Stomach smooth muscle (tissue), 2 donors: Measurements from ENCODE around the gene SF3B2.

Experiments
- H3K27ac ChIP-seq: one replicate; pipeline ENCODE4 v1.7.0; 2013; ENCODE audit warnings: mild to moderate bottlenecking, low read length, inconsistent platforms
- H3K27me3 ChIP-seq, 2 donors: one replicate each; pipeline ENCODE4 v1.7.0; 2013; ENCODE audit warnings: low read length in 2 of 2; ENCODE audit not compliant: insufficient read depth in 2 of 2, control insufficient read depth in 1 of 2
- H3K36me3 ChIP-seq, 2 donors: one replicate each; pipeline ENCODE4 v1.7.0; 2013; ENCODE audit warnings: low read length in 2 of 2; ENCODE audit not compliant: control insufficient read depth in 2 of 2, insufficient read depth in 2 of 2
- H3K4me1 ChIP-seq: one replicate; pipeline ENCODE4 v1.7.0; 2013; ENCODE audit warnings: low read length; ENCODE audit not compliant: control insufficient read depth, insufficient read depth
- H3K4me3 ChIP-seq, 2 donors: one replicate each; pipeline ENCODE4 v1.7.0; 2013; ENCODE audit warnings: low read length in 2 of 2
- H3K9ac ChIP-seq, 2 donors: one replicate each; pipeline ENCODE4 v1.7.0; 2013; ENCODE audit warnings: low read length in 2 of 2, mild to moderate bottlenecking in 1 of 2
- H3K9me3 ChIP-seq, 2 donors: one replicate each; pipeline ENCODE4 v1.7.0; 2013; ENCODE audit warnings: low read length in 2 of 2; ENCODE audit not compliant: control insufficient read depth in 2 of 2
- donor health status: healthy.
- donor health status: Pancreatic carcinoma.

SF3B2 gene

DNA sequence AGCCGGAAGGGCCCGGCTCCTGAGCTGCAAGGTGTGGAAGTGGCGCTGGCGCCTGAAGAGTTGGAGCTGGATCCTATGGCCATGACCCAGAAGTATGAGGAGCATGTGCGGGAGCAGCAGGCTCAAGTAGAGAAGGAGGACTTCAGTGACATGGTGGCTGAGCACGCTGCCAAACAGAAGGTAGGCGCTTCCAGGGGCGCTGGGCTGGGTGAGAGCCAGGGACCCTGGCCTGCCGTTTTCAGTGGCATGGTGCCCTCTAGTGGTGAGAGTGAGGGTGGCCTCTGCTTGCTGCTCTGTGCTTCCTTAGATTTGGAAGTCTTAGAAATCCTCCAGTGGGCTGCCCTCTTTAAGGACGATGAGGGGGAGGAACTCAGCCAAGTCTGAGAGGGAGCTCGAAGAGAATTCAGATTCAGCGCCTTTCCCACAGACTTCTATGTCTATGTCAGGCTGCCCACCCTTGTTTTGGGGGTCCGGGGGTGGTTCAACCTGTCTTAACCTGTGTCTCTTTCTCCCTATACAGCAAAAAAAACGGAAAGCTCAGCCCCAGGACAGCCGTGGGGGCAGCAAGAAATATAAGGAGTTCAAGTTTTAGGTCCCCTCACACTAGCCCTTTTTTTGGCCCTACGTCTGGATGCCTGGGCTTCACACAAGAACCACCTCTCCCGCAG is 16.1 kb downstream of the SF3B2 start:
- Histone ChIP-seq H3K36me3 (peaks cover 30 to 33% of the 10 kb centered on the region in 2 donors), H3K27ac (peak overlapping the region; percentile 77), H3K4me3 (no peak overlapping the region), H3K27me3 (no peaks in the 10 kb centered on the region), H3K4me1 (peaks cover 27% of the 10 kb centered on the region), H3K9ac (peak overlapping the region; percentile 47 to 71), H3K9me3 (no peaks in the 10 kb centered on the region)

DNA sequence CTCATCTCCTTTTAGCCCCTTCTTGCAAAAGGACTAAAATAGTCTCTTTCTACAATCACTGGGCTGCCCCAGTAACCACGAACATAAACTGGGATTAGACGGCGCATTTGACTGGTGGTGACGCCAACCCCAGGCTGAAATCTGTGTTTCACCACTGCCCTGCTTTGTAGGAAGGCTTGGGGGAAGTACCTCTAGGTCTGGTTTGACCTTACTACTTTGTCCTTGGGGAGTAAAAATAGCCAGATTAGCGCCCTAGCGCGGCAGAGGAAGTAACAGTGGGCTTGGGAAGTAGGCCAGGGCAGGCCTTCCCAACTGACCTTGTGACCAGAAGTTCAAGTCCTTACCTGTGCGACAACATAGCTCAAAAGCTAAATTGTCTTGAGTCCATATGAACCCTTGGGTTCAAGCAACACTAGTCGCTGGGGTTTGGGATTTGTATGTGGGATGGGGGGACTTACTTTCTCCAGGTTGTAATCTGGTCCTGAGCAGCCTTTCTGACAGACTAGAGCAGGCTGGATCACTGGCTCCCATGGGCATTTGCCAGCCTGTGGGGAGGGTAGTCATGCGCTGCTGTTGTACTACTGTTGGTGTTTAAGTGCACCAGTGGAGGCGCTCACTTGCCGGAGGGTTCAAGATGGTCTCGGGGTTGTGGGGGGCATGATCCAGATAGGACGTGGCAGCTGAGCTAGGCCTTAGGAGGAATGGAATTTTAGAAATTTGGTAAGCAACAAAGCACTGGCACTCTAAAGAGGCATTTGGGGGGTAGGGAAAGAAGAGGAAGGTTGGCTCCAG is 17.0 kb downstream of the SF3B2 start:
- Histone ChIP-seq H3K9me3 (no peaks in the 10 kb centered on the region), H3K9ac (peak overlapping the region; percentile 58 to 71), H3K4me3 (peak overlapping the region; percentile 33 to 81), H3K4me1 (peaks cover 27% of the 10 kb centered on the region), H3K27ac (peak overlapping the region; percentile 77), H3K27me3 (no peaks in the 10 kb centered on the region), H3K36me3 (peaks cover 21 to 24% of the 10 kb centered on the region in 2 donors)

DNA sequence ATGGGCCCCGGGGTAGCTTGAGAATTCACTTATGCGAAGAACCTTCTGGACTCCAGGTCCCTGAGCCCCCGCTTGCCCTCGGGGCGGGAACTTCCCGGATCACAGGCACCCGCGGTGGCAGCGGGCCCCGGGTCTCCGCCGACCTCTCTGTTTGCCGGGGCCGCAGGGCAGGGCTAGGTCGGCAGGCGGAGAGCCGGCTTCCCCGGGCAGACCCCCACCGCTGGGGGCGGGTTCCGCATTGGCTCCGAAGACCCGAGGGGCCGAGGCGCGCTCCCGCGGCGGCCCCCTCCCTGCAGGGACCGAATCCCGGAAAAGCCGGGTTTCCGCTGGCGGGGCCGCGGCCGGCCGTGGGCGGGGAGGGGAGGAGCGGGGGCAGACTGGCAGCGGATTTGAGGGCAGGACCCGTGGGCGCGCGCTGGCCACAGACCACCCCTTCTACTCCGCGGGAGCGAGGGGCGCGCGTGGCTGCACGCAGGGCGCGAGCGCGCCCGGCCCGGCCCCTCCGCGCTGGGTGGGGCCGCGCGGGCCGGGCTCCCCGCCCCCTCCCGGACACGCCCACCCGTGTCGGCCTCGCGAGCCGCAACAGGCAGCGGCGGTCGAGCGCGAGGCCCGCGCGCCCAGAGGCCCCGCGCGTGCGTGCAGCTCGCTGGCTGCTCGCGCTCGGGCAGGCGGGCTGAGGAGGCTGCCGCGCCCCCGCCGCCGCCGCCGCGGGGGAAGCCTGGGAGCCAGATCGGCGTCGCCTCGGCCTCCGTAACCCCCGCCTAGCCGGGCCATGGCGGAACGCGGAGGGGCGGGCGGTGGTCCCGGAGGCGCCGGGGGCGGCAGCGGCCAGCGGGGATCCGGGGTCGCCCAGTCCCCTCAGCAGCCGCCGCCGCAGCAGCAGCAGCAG is 17.8 kb downstream of the SF3B2 start, which contains the start of gene PACS1:
Gene PACS1 (plus strand): TSS at position 558 of the 889 bp plus-strand sequence. CDS start 215 bp downstream, at position 773.
- Histone ChIP-seq H3K36me3 (peaks cover 21 to 24% of the 10 kb centered on the region in 2 donors), H3K27me3 (no peaks in the 10 kb centered on the region)

DNA sequence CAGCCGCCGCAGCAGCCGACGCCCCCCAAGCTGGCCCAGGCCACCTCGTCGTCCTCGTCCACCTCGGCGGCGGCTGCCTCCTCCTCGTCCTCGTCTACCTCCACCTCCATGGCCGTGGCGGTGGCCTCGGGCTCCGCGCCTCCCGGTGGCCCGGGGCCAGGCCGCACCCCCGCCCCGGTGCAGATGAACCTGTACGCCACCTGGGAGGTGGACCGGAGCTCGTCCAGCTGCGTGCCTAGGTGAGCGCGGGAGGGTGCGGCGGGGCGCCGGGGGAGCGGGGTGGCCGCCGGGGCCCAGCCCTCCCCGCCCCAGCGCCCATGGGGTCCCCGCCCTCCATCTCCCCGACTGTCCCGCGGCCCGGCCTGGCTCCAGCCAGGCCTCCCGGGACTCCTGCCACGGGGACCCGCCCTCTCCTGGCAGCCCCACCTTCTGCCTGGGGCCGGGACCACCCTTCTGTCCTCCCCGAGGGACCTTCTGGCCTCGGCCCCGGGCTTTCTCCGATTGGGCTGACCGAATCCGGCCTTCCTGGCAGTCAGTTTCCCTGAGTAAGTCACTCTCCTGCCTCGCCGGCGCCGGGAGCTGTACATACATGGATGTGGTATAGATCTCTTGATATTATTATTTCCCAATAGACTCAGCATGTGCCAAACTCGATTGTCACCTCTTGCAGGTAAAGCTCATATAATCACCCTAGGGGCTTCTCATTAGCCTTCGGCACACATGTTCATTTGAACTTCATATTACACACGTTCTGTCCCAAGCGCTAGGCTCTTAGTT is 18.6 kb downstream of the SF3B2 start:
- H3K27ac ChIP-seq, result peak overlapping the region; percentile 66
- peak overlapping the region; percentile 58 to 71 for H3K9ac ChIP-seq
- H3K36me3 ChIP-seq, result peaks cover 21 to 24% of the 10 kb centered on the region in 2 donors
- H3K4me1 ChIP-seq, result peaks cover 27% of the 10 kb centered on the region
- no peaks in the 10 kb centered on the region for H3K9me3 ChIP-seq
- peak overlapping the region; percentile 63 to 81 for H3K4me3 ChIP-seq
- H3K27me3 ChIP-seq, result no peaks in the 10 kb centered on the region

More for the DNA sequence above, 17.8 kb downstream of the SF3B2 start, which contains the start of gene PACS1:
- no peaks in the 10 kb centered on the region for H3K9me3 ChIP-seq
- peak within 1 kb of the TSS; percentile 63 to 81 for H3K4me3 ChIP-seq
- peak within 1 kb of the TSS; percentile 77 for H3K27ac ChIP-seq
- H3K4me1 ChIP-seq, result peaks cover 27% of the 10 kb centered on the region
- peak within 1 kb of the TSS; percentile 58 to 71 for H3K9ac ChIP-seq

DNA sequence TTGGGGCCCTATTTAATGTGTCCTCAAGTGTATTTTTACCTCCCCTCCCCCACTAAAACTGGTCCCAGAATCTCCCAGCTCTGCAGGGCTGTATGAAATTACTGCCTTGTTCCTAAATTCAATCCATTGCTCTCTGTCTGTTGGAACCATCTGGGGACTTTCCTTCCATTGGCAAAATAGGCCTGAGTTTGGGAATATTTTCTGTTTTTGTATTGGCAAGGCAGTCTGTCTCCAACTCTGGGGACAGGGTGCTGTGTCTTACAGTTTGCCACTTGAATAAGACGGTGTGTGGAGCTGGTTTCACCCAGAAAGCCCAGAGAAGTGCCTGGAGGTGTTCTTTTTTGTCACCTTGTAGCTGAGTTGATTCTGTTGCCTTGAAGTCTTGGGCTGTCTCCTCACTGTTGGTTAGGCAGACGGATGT is 19.2 kb downstream of the SF3B2 start:
- peak overlapping the region; percentile 66 for H3K27ac ChIP-seq
- H3K9ac ChIP-seq, result peak overlapping the region; percentile 58 to 71
- no peaks in the 10 kb centered on the region for H3K27me3 ChIP-seq
- H3K36me3 ChIP-seq, result peaks cover 17 to 24% of the 10 kb centered on the region in 2 donors
- no peaks in the 10 kb centered on the region for H3K9me3 ChIP-seq
- H3K4me1 ChIP-seq, result peaks cover 27% of the 10 kb centered on the region
- H3K4me3 ChIP-seq, result peak overlapping the region; percentile 63 to 81

DNA sequence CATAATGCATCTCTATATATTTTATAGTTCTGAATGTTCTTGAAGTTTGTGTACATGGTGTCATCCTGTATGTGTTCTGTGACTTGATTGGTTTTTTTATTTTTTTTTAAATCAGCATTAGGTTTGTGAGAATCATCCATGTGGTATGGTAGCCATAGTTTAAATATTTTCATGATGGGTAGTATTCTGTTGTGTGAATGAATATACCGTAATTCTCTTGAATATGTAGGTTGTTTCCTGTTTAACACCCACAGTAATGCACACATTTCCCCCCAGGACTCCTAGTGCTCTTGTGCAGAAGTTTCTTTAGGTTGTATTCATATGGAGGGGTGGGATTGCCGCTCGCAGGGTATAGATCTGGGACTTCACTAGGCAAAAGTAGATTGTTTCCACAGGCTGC is 19.9 kb downstream of the SF3B2 start:
- peaks cover 27% of the 10 kb centered on the region for H3K4me1 ChIP-seq
- H3K4me3 ChIP-seq, result no peak overlapping the region
- H3K27me3 ChIP-seq, result no peaks in the 10 kb centered on the region
- H3K36me3 ChIP-seq, result peaks cover 10 to 19% of the 10 kb centered on the region in 2 donors
- H3K9me3 ChIP-seq, result no peaks in the 10 kb centered on the region
- no peak overlapping the region for H3K9ac ChIP-seq
- no peak overlapping the region for H3K27ac ChIP-seq

DNA sequence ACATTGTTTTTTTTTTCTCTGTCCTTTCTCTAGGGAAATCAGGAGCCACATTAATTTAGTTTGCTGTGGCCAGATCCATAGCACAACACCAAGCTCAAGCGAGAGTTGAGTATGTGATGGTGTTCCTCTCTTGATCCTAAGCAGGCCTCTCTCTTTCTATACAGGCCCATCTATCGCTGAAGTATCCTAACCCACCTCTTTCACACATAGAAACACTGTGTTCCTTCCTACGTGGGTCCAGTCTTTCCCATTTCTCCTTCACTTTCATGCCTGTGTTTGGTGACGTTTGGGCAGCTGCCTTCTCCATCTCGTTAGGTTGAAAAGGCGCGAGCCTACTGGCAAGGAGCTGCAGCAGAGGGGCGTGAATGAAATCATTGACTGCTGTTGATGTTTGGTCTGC is 20.4 kb downstream of the SF3B2 start:
- Histone ChIP-seq H3K36me3 (peaks cover 6 to 14% of the 10 kb centered on the region in 2 donors), H3K27me3 (no peaks in the 10 kb centered on the region), H3K9me3 (no peaks in the 10 kb centered on the region), H3K9ac (no peak overlapping the region), H3K4me1 (peaks cover 27% of the 10 kb centered on the region), H3K27ac (no peak overlapping the region), H3K4me3 (no peak overlapping the region)

DNA sequence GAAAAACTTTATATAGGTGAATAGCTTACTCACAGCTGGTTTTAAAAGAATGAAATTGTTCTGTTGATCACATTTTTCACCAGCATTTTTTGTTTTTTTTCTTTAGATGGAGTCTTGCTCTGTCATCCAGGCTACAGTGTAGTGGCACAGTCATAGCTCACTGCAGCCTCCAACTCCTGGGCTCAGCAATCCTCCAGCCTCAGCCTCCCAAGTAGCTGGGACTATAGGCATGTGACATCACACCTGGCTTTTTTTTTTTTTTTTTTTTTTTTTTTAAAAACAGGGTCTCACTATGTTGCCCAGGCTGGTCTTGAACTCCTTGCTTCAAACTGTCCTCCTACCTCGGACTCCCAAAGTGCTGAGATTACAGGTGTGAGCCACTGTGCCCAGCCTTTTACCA is 21.5 kb downstream of the SF3B2 start:
- Histone ChIP-seq H3K27ac (no peak overlapping the region), H3K9me3 (no peaks in the 10 kb centered on the region), H3K27me3 (no peaks in the 10 kb centered on the region), H3K9ac (no peak overlapping the region), H3K36me3 (peaks cover 0 to 7% of the 10 kb centered on the region in 2 donors), H3K4me3 (no peak overlapping the region), H3K4me1 (peaks cover 18% of the 10 kb centered on the region)

DNA sequence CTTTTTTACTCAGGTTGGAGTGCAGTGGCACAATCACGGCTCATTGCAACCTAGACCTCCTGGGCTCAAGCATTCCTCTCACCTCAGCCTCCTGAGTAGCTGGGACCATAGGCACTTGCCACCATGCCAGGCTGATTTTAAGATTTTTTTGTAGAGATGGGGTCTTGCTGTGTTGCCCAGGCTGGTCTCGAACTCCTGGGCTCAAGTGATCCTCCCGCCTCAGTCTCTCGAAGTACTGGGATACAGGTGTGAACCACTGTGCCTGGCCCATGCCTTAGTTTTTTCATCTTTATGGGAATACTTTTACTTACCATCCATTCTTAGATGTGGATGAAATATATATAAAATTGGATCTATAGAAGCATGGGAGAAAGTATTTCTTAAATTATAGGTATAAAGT is 23.1 kb downstream of the SF3B2 start:
- peaks cover 10% of the 10 kb centered on the region for H3K4me1 ChIP-seq
- H3K27me3 ChIP-seq, result no peaks in the 10 kb centered on the region
- no peaks in the 10 kb centered on the region for H3K9me3 ChIP-seq
- no peak overlapping the region for H3K27ac ChIP-seq
- H3K36me3 ChIP-seq, result peaks cover 0 to 5% of the 10 kb centered on the region in 2 donors
- no peak overlapping the region for H3K4me3 ChIP-seq
- H3K9ac ChIP-seq, result no peak overlapping the region

DNA sequence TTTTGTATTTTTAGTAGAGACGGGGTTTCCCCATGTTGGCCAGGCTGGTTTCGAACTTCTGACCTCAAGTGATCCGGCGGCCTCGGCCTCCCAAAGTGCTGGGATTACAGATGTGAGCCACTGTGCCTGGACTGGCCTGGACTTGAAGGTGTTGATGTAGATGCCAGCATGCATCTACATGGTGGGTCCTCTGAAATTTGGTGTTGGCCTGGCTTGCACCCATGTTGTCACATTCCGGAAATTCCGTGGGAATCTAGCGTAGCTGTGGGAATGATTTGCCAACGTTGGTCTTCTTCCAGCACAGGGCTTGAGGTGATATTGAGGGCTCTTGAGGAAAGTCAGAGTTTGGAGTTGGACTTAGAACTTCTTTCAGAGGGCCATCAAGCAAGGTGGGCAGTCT is 24.4 kb downstream of the SF3B2 start:
- H3K36me3 ChIP-seq, result peaks cover 0 to 5% of the 10 kb centered on the region in 2 donors
- H3K9me3 ChIP-seq, result no peaks in the 10 kb centered on the region
- peaks cover 15% of the 10 kb centered on the region for H3K4me1 ChIP-seq
- H3K27ac ChIP-seq, result no peak overlapping the region
- H3K4me3 ChIP-seq, result no peak overlapping the region
- H3K9ac ChIP-seq, result no peak overlapping the region
- H3K27me3 ChIP-seq, result no peaks in the 10 kb centered on the region
